ENCODE measurements around the gene CCDC122.

Gene CCDC122

GRCh38 chr13:43794416-43794815 lies 85.1 kb downstream of the CCDC122 start:
- TF ChIP-seq L3MBTL2 (conservative IDR thresholded peaks at IDR 0.05) (no peak), SUZ12 (IDR thresholded peaks at IDR 0.05) (no peak)
- ChIA-PET CTCF (no interaction called here), POLR2A (no interaction called here)
- no peak for DNase-seq (ENCODE audit: extremely low spot score)

DNA sequence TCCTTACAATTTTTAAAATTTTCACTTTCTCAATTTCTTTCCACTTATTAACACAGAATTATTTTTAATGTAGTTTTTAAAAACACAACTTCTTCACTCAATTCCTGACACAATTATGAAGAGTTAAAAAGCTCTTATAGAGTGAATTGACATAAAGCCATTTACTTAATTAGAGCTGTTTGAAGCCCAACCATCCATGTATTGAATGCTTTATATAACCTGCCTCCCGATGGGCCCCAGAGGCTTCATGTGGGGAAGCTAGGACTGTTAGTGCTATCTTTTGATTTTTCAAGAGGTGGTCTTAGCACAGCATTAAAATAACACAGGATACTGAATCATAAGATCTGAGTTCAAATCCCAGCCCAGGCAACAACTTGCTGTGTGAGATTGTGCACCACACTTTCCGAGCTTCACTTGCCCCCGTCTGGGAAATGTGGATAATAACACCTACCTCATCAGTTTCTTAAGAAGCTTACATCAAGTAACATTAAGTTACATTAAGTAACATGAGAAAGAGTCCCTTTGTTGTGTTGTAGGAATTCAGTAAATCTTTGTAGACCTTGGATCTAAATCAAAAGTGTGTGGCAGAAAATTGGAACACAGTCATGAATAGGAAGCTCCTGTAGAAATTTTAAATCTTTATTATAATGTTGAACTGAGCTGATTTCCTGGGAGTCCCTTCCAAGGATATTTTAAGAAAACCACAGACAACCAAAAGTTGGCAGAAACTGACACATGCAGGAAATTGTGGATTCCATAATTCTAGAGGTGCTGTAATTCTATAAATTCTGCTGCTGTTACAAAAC lies 87.3 kb downstream of the CCDC122 start:
- CTCF ChIA-PET: interaction anchor here (0.5 kb wide), 1 partner anchor 358 kb away, joined by 3 read pairs; no protein-coding TSS in a partner anchor
- TF ChIP-seq FOXM1 (IDR thresholded peaks at IDR 0.05; ENCODE audit: borderline replicate concordance) (no peak), SUZ12 (IDR thresholded peaks at IDR 0.05) (no peak), L3MBTL2 (conservative IDR thresholded peaks at IDR 0.05) (no peak), NFRKB (IDR thresholded peaks at IDR 0.05) (no peak), ARNT (IDR thresholded peaks at IDR 0.05) (no peak), BHLHE40 (IDR thresholded peaks at IDR 0.05; ENCODE audit: borderline replicate concordance) (no peak), HDGF (IDR thresholded peaks at IDR 0.05; ENCODE audit: borderline replicate concordance) (no peak), ELF4 (IDR thresholded peaks at IDR 0.05) (no peak), FOXK2 (IDR thresholded peaks at IDR 0.05) (no peak), PKNOX1 (IDR thresholded peaks at IDR 0.05) (no peak), ZNF384 (IDR thresholded peaks at IDR 0.05) (no peak), CTBP1 (IDR thresholded peaks at IDR 0.05; ENCODE audit: borderline replicate concordance) (no peak), SP1 (IDR thresholded peaks at IDR 0.05) (no peak), LEF1 (IDR thresholded peaks at IDR 0.05; ENCODE audit: borderline replicate concordance) (no peak), TARDBP (IDR thresholded peaks at IDR 0.05) (no peak), FOXA1 (IDR thresholded peaks at IDR 0.05) (no peak)
- POLR2A ChIA-PET: no interaction called here
- no peak for DNase-seq (ENCODE audit: extremely low spot score)

DNA sequence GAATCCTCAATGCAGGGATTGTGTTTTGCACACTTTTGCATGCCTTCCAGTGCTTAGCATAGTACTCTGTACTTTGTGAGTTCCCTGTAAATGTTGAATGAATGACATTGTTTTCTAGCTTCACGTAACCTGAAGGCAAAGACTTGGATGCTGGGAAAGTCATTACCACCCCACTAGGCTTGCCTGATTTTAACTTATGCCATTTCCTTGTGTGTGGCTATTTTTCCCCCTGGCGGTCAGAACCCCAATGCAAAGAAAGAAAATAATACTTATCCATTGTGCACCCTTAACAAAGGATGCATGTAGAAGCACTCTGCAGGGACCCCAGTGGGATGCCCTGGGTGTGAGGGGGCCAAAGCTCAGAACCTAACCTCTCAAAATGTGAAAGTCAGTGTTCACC lies 91.5 kb downstream of the CCDC122 start:
- POLR2A ChIA-PET: no interaction called here
- TF ChIP-seq ARNT (IDR thresholded peaks at IDR 0.05): no peak
- TF ChIP-seq FOXK2 (IDR thresholded peaks at IDR 0.05): no peak
- TF ChIP-seq ZNF384 (IDR thresholded peaks at IDR 0.05): no peak
- no peak for TF ChIP-seq FOXA1 (IDR thresholded peaks at IDR 0.05)
- TF ChIP-seq ELF4 (IDR thresholded peaks at IDR 0.05): no peak
- no peak for TF ChIP-seq HDGF (IDR thresholded peaks at IDR 0.05; ENCODE audit: borderline replicate concordance)
- no peak for TF ChIP-seq TARDBP (IDR thresholded peaks at IDR 0.05)
- TF ChIP-seq SUZ12 (IDR thresholded peaks at IDR 0.05): no peak
- no peak for TF ChIP-seq PKNOX1 (IDR thresholded peaks at IDR 0.05)
- no peak for TF ChIP-seq L3MBTL2 (conservative IDR thresholded peaks at IDR 0.05)
- TF ChIP-seq SP1 (IDR thresholded peaks at IDR 0.05): no peak
- no peak for TF ChIP-seq LEF1 (IDR thresholded peaks at IDR 0.05; ENCODE audit: borderline replicate concordance)
- CTCF ChIA-PET: interaction anchor here (2.3 kb wide), 1 partner anchor 17 kb away, joined by 5 read pairs; no protein-coding TSS in a partner anchor
- DNase-seq (ENCODE audit: extremely low spot score): no peak

GRCh38 chr13:43787518-43787891 lies 92.0 kb downstream of the CCDC122 start:
- no peak for DNase-seq (ENCODE audit: extremely low spot score)
- ChIA-PET CTCF (interaction anchor here (2.3 kb wide), 1 partner anchor 17 kb away, joined by 5 read pairs; no protein-coding TSS in a partner anchor), POLR2A (no interaction called here)
- no peak for TF ChIP-seq BHLHE40 (IDR thresholded peaks at IDR 0.05; ENCODE audit: borderline replicate concordance)
- no peak for TF ChIP-seq FOXM1 (IDR thresholded peaks at IDR 0.05; ENCODE audit: borderline replicate concordance)
- TF ChIP-seq FOXK2 (IDR thresholded peaks at IDR 0.05): no peak
- no peak for TF ChIP-seq HDGF (IDR thresholded peaks at IDR 0.05; ENCODE audit: borderline replicate concordance)
- TF ChIP-seq FOXA1 (IDR thresholded peaks at IDR 0.05): no peak
- TF ChIP-seq PKNOX1 (IDR thresholded peaks at IDR 0.05): no peak
- TF ChIP-seq ARNT (IDR thresholded peaks at IDR 0.05): no peak

GRCh38 chr13:43786766-43787517 lies 92.6 kb downstream of the CCDC122 start, which contains the start of gene ENOX1:
ENOX1 (minus strand) TSS chr13:43786972.
- TF ChIP-seq TARDBP (IDR thresholded peaks at IDR 0.05): peak; percentile 61; the same call in 1 of the 2 replicates
- no peak for TF ChIP-seq SP1 (IDR thresholded peaks at IDR 0.05)
- TF ChIP-seq ARNT (IDR thresholded peaks at IDR 0.05): no peak
- no peak for TF ChIP-seq PKNOX1 (IDR thresholded peaks at IDR 0.05)
- no peak for TF ChIP-seq SUZ12 (IDR thresholded peaks at IDR 0.05)
- no peak for TF ChIP-seq LEF1 (IDR thresholded peaks at IDR 0.05; ENCODE audit: borderline replicate concordance)
- no peak for TF ChIP-seq ELF4 (IDR thresholded peaks at IDR 0.05)
- peak; percentile 30; the same call in 1 of the 2 replicates for TF ChIP-seq CTBP1 (IDR thresholded peaks at IDR 0.05; ENCODE audit: borderline replicate concordance)
- TF ChIP-seq FOXA1 (IDR thresholded peaks at IDR 0.05): no peak
- no peak for TF ChIP-seq HDGF (IDR thresholded peaks at IDR 0.05; ENCODE audit: borderline replicate concordance)
- TF ChIP-seq ZNF384 (IDR thresholded peaks at IDR 0.05): no peak
- TF ChIP-seq BHLHE40 (IDR thresholded peaks at IDR 0.05; ENCODE audit: borderline replicate concordance): no peak
- no peak for TF ChIP-seq NFRKB (IDR thresholded peaks at IDR 0.05)
- peak; percentile 77 for TF ChIP-seq L3MBTL2 (conservative IDR thresholded peaks at IDR 0.05)
- TF ChIP-seq FOXK2 (IDR thresholded peaks at IDR 0.05): no peak
- no peak for TF ChIP-seq FOXM1 (IDR thresholded peaks at IDR 0.05; ENCODE audit: borderline replicate concordance)
- ChIA-PET CTCF (no interaction called here), POLR2A (no interaction called here)
- peak; percentile 70 for DNase-seq (ENCODE audit: extremely low spot score)
